Renal pelvis (tissue), 4 donors: ENCODE results near the gene INVS. TPM values are rescaled to one million over a fixed set of nuclear protein-coding genes. Genes with fewer than 3 reads are reported as not detected.
"Not testable (repeated sequence)": the region's sequence is repeated elsewhere in the genome, so short reads cannot be mapped to it uniquely, and the experiment has no call there.

Source experiments
- DNase-seq: peaks from one replicate; pipeline ENCODE4 v3.0.0-alpha.2; 2013
- polyA plus RNA-seq, 3 donors: library from polyadenylated mRNA; unstranded; fragments of 120-200 nt; gene quantifications; one replicate each; pipeline ENCODE4 v1.2.1, GENCODE V29; 2013; ENCODE audit not compliant: insufficient read length in 3 of 3

Gene INVS
- polyA plus RNA-seq, 3 donors: 15.5 to 21.9 (median 20.4) TPM

DNA sequence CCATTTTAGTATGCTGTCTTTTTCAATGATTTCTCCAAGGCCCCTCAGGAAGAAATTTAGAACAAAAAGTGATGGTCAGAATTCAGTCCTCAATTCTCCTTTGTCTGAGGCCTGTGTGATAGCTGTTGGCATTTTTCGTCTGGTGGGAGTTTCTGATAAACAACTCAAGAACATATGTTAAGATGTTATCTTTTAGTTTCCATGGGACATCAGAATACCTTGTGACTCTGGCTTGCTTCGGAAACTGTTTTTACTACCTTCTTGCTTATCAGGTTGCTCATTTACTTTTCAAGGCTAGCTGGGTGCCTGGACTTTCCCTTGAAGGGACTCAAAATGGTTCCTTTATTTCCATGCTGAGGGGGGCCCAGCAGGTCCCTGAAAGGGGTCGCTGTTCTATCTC is 97.2 kb downstream of the INVS start:
- no peak for DNase-seq

DNA sequence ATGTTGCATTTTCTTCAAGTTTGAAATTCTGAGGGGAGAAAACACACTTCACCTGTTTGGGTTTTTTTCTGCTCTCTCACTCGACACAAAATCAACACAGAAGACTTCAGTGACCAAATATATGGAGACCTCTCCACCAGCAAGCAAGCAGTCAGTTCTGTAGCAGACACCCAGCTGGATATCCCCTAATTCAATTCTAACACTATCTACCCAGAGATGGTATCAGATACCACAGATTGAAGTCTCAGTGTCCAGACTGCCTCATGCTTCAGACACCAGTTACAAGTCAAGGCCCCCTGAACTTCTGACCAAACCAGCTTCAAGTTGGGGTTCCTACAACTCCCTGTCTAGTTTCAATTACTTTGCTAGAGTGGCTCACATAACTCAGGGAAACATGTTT is 97.8 kb downstream of the INVS start:
- no peak for DNase-seq

- DNase-seq: no peak
Measured at GRCh38 chr9:100197553-100197952, 98.5 kb downstream of the INVS start.

DNA sequence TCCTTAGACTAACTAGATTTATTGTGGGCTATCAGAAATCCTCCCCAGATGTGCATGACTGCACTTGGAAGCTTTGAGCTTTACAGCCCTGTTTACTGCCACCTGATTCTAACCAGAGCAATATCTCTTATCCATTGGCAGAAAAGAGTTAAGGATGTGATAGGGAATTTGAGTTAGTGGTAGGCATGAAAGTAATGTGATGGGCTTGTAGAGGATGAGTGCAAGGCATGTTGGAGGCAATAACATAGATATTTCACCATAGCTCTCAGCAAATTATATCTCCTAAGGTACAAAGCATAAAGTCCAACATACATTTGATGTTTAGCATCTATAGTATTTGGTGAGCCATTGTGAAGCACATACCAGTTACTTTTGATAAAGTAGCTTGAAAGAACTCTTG is 103.8 kb downstream of the INVS start:
- DNase-seq: peak; percentile 19

DNA sequence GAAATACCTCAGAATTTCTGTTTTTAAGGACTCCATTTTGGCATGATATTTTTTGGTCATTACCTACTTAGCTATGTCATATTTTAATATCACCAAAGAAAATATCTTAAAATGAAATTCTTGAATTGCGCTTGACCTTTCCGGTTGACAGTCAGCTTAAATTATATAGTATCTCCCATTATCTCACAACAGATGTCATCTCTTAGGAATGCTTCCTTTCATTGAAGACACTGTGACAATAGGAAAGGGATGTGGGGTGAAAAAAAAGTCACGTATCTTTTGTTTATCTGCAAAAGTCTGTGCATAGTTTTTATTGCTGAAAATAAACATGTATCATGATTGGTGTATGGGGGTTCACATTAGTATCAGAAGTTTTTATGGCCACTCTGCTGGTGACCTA is 105.8 kb downstream of the INVS start:
- no peak for DNase-seq

DNA sequence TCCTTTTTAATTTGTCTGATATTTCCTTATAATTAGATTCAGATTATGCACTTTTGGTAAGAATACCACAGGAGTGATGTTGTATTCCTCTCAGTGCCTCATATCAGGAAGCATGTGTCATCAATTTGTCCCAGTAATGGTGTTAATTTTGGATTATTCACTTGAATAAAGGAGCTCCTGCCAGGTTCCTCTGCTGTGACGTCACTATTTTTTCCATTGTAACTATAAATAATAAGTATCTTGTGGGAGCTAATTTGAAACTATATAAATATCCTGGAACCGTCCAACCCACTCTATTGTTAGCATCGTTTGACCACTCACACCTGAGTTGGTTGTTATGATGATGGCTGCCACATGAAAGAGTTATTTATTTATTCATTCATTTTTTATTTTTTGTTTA is 107.9 kb downstream of the INVS start:
- no peak for DNase-seq

DNA sequence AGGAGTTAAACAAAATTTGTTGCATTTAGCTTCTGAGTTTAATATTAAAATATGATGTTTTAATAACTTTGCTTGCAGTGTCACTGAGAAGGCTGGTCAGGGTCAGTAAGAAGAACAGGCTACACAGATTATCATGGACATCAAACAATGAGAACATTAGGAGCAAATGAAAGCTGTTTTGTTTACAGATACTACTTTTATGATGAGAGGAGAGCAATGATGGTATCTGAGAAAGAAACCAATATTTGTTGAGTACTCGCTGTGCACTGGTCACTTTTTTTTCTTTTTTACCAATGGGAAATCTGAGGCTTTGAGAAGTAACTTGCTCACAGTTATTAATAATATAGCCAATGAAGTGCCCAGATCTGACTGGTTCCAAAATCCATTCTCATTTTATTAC is 109.6 kb downstream of the INVS start:
- DNase-seq: no peak

DNA sequence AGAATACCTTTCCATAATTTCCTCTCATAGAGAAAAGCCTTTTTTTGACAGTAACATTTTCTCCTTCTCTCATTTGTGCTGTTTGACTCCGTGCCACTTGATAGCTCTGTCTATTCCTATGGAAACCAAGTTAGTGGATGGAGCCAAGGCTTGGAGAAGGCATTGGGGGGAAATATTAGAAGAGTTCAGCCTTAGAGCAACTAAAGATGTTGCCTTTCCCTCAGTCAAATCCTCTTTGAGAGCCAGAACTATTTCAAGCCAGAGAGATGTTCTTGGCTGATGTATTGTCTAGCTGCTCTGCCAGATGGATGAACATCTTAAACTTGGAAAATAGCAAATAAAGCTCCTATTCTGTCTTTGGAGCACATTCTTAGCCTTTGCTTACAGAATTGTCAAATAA is 112.4 kb downstream of the INVS start:
- DNase-seq: no peak

DNA sequence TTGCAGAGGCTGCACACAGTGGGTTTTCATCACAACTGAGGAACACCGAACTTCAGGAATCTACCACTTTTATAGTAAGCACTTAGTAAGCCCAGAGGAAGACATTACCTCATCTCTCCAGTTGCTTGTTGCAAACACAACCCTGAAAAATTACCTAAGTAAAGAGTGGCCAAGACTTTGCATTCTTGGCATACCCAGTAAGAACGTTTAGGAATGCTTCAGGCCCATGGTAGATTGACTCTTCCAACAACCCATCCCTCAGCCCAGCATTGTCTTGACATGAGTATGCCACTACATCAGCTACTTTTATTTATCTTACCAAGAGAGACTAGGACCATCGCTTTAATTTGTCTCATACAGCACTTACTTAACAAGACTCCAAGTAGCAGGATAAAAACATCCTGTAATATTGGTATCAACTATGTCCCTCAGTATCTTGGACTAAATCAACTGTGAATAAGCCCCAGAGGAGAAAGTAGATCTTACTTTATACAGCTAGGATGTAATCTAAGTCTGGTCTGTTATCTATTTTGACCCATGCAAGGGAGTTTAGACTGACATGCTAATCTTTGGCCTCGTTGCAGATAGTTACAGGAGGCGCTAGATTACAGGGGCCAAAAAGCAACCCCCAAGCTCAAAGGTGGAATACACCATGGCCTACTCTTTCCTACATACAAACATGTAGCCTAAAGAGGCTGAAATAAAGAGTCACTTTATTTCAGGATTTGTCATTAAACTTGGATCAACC is 114.9 kb downstream of the INVS start:
- no peak for DNase-seq

DNA sequence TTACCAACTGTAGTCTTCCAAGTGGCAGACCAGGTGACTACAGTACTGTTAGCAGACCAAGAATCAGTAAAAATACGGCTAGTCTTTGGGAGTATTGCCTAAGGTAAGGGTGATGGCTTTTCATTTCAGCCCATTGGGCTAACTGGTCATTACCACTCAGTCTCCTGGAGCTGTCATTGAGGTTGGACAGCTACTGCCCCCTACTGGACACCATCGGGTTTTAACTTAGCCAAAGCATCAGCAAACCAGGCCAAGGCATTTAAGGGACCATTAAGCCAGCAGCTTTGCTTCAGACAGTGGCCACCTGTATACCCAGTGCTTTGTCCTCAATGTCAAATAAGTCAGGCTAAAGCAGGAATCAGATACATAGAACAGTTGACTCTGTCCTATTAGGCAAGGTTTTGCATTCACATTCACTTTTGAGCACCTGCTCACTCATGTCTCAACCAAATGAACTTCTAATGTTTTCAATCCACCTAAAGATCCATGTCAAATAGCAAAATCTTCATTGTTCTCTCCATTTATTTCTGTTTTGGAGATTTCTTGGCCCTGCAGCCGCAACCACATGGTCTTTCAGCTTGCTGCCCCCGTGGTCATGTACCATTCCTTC is 117.2 kb downstream of the INVS start:
- DNase-seq: no peak

- DNase-seq: no peak
Measured at GRCh38 chr9:100217536-100217935, 118.5 kb downstream of the INVS start.

- no peak for DNase-seq
Measured at GRCh38 chr9:100219347-100219746, 120.3 kb downstream of the INVS start.

DNA sequence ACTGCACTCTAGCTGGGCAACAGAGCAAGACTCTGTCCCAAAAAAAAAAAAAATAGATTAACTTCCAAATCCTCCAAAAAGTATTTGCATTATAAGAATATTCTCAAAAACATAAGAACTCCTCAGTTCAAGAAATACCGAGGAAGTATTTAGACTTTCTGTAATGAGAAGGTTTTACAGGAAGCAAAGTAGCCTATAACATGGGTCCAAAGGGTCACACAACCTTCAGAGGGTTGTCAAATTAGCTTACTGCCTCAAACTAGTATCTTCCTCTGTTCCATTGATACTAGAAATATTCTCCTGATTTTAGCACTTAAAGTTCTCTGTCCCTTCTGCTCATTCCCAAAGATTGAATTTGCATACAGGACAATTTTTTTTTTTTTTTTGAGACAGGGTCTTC is 121.9 kb downstream of the INVS start:
- no peak for DNase-seq

DNA sequence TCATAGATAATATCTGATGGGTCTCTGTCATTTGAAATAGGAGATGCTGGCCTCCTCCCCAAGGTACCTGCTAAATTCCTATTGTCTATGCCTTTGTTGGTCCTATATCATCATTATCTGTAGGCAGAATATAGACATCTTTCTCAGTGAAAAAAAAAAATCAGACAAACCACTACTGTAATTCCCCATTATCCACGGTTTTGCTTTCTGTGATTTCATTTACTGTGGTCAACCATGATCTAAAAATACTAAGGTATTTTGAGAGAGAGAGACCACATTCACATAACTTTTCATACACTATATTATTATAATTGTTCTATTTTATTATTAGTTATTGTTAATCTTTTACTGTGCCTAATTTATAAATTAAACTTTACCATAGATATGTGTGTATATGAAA is 122.5 kb downstream of the INVS start:
- no peak for DNase-seq

DNA sequence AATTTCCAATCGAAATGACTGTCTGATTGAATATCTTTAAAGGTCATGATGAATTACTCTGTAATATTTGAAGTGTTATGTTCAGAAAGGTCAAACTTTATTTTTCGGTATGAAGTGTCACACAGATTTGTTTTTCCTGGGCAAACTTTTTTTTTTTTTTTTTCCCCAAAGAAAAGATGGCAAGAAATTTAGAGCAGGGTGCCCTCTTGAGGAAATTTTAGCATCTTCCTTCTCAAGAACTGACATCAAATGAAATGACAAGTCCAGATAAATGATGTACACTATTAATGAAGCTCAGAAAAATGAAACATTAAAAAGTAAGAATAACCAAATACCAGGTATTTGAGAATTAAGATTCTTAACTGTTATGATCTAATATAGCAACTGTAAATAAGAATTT is 123.6 kb downstream of the INVS start:
- DNase-seq: peak; percentile 9

DNA sequence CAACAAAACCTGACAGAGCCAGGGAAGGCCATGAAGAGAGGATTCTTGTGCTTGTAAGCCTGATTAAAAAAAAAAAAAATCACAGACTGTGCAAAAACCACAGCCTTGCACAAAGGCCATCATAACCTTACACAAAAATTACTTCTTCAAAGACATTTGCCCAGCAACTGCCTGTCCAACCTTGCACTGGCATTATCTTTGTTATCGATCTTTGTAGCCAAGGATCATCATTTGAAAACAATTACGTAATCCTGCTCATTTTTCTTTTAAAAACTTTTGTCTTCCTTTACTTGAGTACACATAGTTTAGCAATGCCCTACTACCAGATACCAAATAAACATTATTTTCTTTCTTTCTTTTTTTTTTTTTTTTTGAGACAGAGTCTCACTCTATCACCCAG is 128.6 kb downstream of the INVS start:
- DNase-seq: no peak

- DNase-seq: no peak
Measured at GRCh38 chr9:100228352-100228869, 129.4 kb downstream of the INVS start.

DNA sequence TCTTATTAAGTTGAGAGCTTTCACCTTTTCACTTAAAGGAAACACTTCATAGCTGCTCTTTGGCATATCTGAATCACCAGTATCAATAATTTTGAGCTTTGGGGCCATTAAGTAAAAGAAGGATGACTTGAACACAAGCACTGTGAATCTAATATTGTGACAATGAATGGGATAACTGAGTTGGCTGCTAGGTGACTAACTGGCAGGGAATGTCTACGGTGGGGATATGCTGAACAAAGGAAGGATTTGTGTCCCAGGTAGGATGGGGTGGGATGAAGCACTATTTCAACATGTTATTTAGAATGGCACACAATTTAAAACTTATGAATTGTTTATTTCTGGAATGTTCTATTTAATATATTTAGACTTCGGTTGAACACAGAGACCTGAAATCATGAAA is 130.1 kb downstream of the INVS start:
- no peak for DNase-seq

GRCh38 chr9:100229561-100229960 is 130.5 kb downstream of the INVS start:
- DNase-seq: no peak

DNA sequence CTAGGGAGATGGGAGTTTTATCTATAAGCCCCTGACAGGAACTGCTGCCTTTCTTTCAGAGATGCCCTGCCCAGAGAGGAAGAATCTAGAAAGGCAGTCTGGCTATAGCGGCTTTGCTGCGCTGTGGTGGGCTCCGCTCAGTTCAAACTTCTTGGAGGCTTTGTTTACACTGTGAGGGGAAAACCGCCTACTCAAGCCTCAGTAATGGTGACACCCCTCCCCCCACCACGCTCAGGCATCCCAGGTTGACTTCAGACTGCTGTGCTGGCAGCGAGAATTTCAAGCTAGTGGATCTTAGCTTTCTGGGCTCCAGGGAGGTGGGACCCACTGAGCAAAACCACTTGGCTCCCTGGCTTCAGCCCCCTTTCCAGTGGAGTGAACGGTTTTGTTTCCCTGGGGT is 137.9 kb downstream of the INVS start:
- DNase-seq: not testable (repeated sequence)

GRCh38 chr9:100240512-100240911 is 141.5 kb downstream of the INVS start:
- DNase-seq: no peak

- DNase-seq: no peak
Measured at GRCh38 chr9:100267211-100267610, 168.2 kb downstream of the INVS start.

DNA sequence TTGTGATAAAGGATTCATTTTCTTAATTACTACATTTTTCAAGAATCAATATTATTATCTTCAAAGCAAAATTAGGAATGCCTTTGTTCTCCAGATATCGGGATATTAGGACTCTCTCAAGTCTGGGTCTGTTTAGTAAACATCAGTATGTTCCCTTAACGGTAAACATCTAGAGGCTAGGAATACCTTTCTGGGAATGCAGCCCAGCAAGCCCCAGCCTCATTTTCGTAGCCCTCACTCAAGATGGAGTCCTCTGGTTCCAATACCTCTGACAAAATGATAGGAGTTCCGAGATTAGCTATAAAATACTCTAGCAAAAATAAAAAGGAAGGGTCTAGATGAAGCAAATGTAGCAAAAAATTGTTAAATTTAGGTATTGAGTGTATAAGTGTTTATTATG is 169.2 kb downstream of the INVS start:
- no peak for DNase-seq

DNA sequence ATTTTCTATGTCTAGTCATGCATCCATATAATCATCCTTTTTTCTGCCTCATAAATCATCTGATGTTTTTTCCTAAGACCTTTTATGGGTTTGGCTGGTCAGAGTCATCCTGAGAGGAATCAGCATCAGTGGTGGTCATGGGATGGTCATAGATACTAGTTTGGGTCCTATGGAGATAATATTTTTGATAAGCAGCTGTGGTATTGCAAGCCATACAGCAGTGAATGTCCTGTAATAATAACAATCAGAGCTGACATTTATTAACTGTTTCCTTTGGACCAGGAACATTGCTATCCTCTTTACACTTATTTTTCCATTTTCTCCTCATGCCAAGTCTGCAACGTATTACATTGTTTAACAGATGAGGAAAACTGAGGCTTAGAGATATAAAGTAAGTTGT is 170.6 kb downstream of the INVS start:
- DNase-seq: no peak
